ENCODE measurements around the gene BAD. TPM values are rescaled to one million over a fixed set of nuclear protein-coding genes. Genes with fewer than 3 reads are reported as not detected.

BAD gene
- total RNA-seq, 6 experiments from 2014 or later = 22.0 to 53.8 (median 26.0) TPM

GRCh38 chr11:64306876-64307622 lies 22.6 kb upstream of the BAD start:
- no peaks in the 10 kb centered on the region for H3K9me3 ChIP-seq
- ATAC-seq (peak; percentile 35 to 57 (median 40)), DNase-seq (peak; percentile 82 to 94 (median 91))
- TF ChIP-seq POLR2A (IDR thresholded peaks at IDR 0.05) (no peak), CTCF (IDR thresholded peaks at IDR 0.05) (no peak)
- peak overlapping the region; percentile 77 to 81 (median 77) for H3K4me3 ChIP-seq
- WGBS (ENCODE audit: insufficient coverage, low coverage, low lambda C conversion rate, missing lambda C conversion rate) = 6% methylated on average over 3 of the region's 15 CpGs
- H3K27ac ChIP-seq = peak overlapping the region; percentile 78 to 97 (median 83)
- H3K36me3 ChIP-seq = no peaks in the 10 kb centered on the region
- no peaks in the 10 kb centered on the region for H3K27me3 ChIP-seq
- peaks cover 0 to 36% (median 7%) of the 10 kb centered on the region in 4 donors for H3K4me1 ChIP-seq
- intact Hi-C loops (cut with DNase I) = no loop called here

DNA sequence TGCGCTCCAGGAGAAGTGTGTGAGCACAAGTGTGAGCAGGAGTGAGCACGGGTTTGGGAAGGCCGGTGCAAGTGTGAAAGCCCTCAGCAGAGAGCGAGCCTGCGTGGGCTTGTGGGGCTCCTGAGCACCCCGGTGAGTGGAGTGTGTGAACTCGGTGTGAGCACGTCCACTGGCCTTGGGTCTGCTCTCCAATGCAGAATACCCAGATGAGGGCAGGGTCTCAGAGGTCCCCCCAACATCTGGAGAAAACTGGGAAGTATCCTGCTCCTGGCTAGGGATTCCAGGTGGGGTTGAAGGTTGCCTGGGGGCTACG lies 22.1 kb upstream of the BAD start:
- Histone ChIP-seq H3K9me3 (no peaks in the 10 kb centered on the region), H3K36me3 (no peaks in the 10 kb centered on the region), H3K27ac (peak overlapping the region; percentile 78 to 97 (median 83)), H3K4me1 (peaks cover 0 to 36% (median 7%) of the 10 kb centered on the region in 4 donors), H3K27me3 (no peaks in the 10 kb centered on the region), H3K4me3 (peak overlapping the region; percentile 77 to 81 (median 77))
- DNase-seq (no peak), ATAC-seq (no peak)
- intact Hi-C loops (cut with DNase I) = no loop called here
- TF ChIP-seq CTCF (IDR thresholded peaks at IDR 0.05) (no peak), POLR2A (IDR thresholded peaks at IDR 0.05) (no peak)
- WGBS (ENCODE audit: insufficient coverage, low coverage, low lambda C conversion rate, missing lambda C conversion rate) = 8% methylated on average over 5 of the region's 9 CpGs

DNA sequence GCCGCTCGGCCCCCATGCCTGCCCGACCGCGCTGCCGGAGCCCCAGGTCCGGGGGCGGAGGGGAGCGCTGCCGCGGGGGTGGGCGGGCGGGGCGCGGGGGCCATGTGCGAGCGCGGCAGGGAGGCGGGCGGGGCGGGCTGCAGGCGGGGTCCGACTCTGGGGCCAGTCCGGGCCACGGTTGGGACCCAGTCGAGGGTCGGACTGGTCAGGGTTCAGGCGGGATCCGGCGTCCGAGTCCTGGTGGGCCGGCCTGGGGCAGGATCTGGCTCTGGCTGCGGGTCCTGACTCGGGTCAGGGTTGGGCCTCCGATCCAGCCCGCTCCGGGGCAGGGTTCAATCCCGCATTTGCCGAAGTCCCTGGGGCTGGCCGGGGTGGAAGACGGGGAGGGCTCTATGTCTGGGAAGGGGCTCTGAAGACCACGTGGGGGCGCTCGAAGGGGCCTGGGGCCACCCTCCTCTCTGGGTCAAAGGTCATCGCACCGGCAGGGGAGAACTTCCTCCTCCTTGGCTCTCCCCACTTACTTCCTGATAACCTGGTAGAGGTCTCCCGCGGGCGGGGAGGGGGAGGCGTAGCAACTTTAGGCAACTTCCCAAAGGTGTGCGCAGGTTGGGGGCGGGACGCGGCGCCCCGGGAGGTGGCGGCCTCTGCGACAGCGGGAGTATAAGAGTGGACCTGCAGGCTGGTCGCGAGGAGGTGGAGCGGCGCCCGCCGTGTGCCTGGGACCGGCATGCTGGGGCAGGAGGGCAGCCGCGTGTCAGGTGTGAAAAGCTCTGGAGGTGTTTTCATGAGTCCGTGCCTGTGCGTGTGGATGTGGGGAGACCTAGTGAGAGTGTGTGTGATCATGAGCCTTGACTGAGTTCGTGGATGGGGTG lies 21.5 kb upstream of the BAD start:
- Histone ChIP-seq H3K4me3 (peak overlapping the region; percentile 77 to 81 (median 77)), H3K27me3 (no peaks in the 10 kb centered on the region), H3K27ac (peak overlapping the region; percentile 78 to 97 (median 83)), H3K36me3 (no peaks in the 10 kb centered on the region), H3K4me1 (peaks cover 0 to 36% (median 7%) of the 10 kb centered on the region in 4 donors), H3K9me3 (no peaks in the 10 kb centered on the region)
- intact Hi-C loops (cut with DNase I) = no loop called here
- WGBS (ENCODE audit: insufficient coverage, low coverage, low lambda C conversion rate, missing lambda C conversion rate) = 2% methylated on average over 10 of the region's 71 CpGs
- peak; percentile 84 for TF ChIP-seq POLR2A (IDR thresholded peaks at IDR 0.05)
- TF ChIP-seq CTCF (IDR thresholded peaks at IDR 0.05) = peak; percentile 13 to 37 (median 20)
- DNase-seq (peak; percentile 86 to 92 (median 91)), ATAC-seq (peak; percentile 31 to 38 (median 36))

DNA sequence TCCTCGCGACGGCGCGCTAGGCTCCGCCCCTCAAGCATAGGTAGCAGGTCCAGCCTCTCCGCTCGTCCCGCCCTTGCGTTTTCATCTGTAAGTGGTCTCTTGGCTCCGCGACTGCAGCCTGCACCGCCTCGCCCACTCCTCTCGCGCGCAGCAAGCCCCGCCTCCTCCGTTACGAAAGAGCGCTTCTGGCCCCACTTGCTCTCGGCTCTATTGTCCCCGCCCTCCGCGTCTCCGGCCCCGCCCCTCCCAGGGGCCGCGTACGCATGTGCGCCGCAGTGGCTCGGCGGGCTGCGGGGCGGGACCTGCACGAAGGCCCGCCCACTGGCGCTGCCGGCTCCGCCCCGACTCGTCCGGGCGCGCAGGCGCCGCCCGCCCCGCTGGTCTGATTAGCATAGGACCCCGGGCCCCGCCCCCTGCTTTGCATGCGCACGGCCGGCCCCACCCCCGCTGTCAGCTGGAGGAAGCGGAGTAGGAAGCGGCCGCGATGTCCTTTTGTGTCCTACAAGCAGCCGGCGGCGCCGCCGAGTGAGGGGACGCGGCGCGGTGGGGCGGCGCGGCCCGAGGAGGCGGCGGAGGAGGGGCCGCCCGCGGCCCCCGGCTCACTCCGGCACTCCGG lies 20.7 kb upstream of the BAD start, which contains the start of gene ESRRA:
Gene ESRRA, plus strand, starts transcription at position 450 of the 616 bp plus-strand sequence. CDS start 1,656 bp downstream, outside the sequence.
- H3K36me3 ChIP-seq = no peaks in the 10 kb centered on the region
- DNase-seq = peak; percentile 100
- H3K27me3 ChIP-seq = peaks cover 0 to 3% of the 10 kb centered on the region in 2 donors
- WGBS (ENCODE audit: insufficient coverage, low coverage, low lambda C conversion rate, missing lambda C conversion rate) = 0% methylated on average over 28 of the region's 81 CpGs
- TF ChIP-seq CTCF (IDR thresholded peaks at IDR 0.05) (no peak), POLR2A (IDR thresholded peaks at IDR 0.05) (peak; percentile 82)
- intact Hi-C loops (cut with DNase I) = no loop called here
- H3K4me1 ChIP-seq = peaks cover 0 to 38% (median 10%) of the 10 kb centered on the region in 4 donors
- peak; percentile 73 to 88 (median 78) for ATAC-seq
- H3K9me3 ChIP-seq = no peaks in the 10 kb centered on the region
- H3K27ac ChIP-seq = peak within 1 kb of the TSS; percentile 88 to 99 (median 97)
- H3K4me3 ChIP-seq = peak within 1 kb of the TSS; percentile 77 to 81 (median 77)

Measured in right lobe of liver (tissue), 6 donors.